UCSD-AML1 (cell line): Measurements from ENCODE around the gene INF2.
A peak's percentile ranks its signal among the peaks of the same experiment; 100 is the strongest.
"Not testable (repeated sequence)": the region's sequence is repeated elsewhere in the genome, so short reads cannot be mapped to it uniquely, and the experiment has no call there.

Experiments used
- DNase-seq: peaks from one replicate; lab custom pipeline; 2025; ENCODE audit not compliant: unreplicated experiment; lab: John Stamatoyannopoulos, UW

The INF2 gene

GRCh38 chr14:104656014-104656714 lies 33.3 kb upstream of the INF2 start:
- no peak for DNase-seq

- peak; percentile 51 for DNase-seq
Observed at GRCh38 chr14:104657101-104657524, 32.3 kb upstream of the INF2 start.

GRCh38 chr14:104657563-104658324 lies 31.7 kb upstream of the INF2 start:
- peak; percentile 81 for DNase-seq

GRCh38 chr14:104658325-104658712 lies 31.1 kb upstream of the INF2 start:
- no peak for DNase-seq

GRCh38 chr14:104659146-104659545 lies 30.3 kb upstream of the INF2 start:
- no peak for DNase-seq

- DNase-seq: peak; percentile 75
Observed at GRCh38 chr14:104659764-104660523, 29.5 kb upstream of the INF2 start.

- no peak for DNase-seq
Observed at GRCh38 chr14:104660597-104660996, 28.8 kb upstream of the INF2 start.

- DNase-seq: no peak
Observed at GRCh38 chr14:104661086-104661485, 28.3 kb upstream of the INF2 start.

GRCh38 chr14:104661528-104662157 lies 27.8 kb upstream of the INF2 start:
- DNase-seq: not testable (repeated sequence)

- DNase-seq: not testable (repeated sequence)
Observed at GRCh38 chr14:104662472-104662871, 26.9 kb upstream of the INF2 start.

GRCh38 chr14:104664107-104664506 lies 25.3 kb upstream of the INF2 start:
- no peak for DNase-seq

GRCh38 chr14:104664588-104664987 lies 24.8 kb upstream of the INF2 start:
- DNase-seq: no peak

- DNase-seq: no peak
Observed at GRCh38 chr14:104665114-104665656, 24.2 kb upstream of the INF2 start.

GRCh38 chr14:104665657-104666522 lies 23.5 kb upstream of the INF2 start:
- peak; percentile 51 for DNase-seq

- DNase-seq: not testable (repeated sequence)
Observed at GRCh38 chr14:104666523-104666895, 22.9 kb upstream of the INF2 start.

GRCh38 chr14:104666981-104667380 lies 22.4 kb upstream of the INF2 start:
- no peak for DNase-seq

- DNase-seq: no peak
Observed at GRCh38 chr14:104669697-104670096, 19.7 kb upstream of the INF2 start.

- DNase-seq: not testable (repeated sequence)
Observed at GRCh38 chr14:104671330-104671977, 18.0 kb upstream of the INF2 start.

GRCh38 chr14:104672119-104672518 lies 17.3 kb upstream of the INF2 start:
- not testable (repeated sequence) for DNase-seq
